ENCODE data around the gene SESTD1.

SESTD1 gene, protein sequence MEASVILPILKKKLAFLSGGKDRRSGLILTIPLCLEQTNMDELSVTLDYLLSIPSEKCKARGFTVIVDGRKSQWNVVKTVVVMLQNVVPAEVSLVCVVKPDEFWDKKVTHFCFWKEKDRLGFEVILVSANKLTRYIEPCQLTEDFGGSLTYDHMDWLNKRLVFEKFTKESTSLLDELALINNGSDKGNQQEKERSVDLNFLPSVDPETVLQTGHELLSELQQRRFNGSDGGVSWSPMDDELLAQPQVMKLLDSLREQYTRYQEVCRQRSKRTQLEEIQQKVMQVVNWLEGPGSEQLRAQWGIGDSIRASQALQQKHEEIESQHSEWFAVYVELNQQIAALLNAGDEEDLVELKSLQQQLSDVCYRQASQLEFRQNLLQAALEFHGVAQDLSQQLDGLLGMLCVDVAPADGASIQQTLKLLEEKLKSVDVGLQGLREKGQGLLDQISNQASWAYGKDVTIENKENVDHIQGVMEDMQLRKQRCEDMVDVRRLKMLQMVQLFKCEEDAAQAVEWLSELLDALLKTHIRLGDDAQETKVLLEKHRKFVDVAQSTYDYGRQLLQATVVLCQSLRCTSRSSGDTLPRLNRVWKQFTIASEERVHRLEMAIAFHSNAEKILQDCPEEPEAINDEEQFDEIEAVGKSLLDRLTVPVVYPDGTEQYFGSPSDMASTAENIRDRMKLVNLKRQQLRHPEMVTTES

DNA sequence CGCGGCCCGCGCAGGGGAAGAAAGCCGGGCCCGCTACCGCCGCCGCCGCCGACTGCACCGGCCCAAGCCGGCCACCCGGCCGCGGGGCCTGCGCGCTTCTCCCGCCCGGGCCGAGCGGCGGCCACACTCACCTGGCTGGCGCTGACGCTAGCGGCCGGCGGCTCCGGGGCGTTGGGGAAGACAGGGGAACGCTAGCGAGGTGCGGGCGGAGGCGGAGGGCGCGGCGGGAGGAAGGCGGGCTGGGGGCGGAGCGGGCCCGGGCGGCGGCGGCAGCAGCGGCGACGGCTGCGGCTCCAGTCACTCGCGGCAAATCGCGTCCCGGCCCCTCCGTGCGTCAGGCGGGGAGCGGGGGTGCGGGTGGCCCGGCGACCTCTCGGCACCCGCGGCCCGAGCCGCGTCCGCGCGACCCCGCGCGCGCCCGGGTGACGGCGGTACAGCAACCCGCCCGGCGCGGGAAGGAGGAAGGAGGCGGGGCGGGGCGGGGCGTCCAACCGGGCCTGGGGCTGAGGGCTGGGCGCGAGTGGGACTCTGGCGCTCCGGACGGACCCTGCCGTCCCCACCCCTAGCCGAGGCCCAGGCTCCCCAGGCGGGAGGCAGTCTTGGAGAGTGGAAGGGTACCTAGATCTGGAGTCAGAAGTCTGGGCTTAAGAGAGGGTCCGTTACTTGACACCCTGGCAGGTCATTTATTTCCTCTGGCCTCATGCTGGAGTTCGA lies at the start of gene SESTD1:
Gene SESTD1 (minus strand): TSS at position 465 of the 714 bp plus-strand sequence. CDS start 72,991 bp downstream, outside the sequence.
- DNase-seq = peak; percentile 43

GRCh38 chr2:179313057-179313456 lies 48.4 kb upstream of the SESTD1 start:
- no peak for DNase-seq

DNA sequence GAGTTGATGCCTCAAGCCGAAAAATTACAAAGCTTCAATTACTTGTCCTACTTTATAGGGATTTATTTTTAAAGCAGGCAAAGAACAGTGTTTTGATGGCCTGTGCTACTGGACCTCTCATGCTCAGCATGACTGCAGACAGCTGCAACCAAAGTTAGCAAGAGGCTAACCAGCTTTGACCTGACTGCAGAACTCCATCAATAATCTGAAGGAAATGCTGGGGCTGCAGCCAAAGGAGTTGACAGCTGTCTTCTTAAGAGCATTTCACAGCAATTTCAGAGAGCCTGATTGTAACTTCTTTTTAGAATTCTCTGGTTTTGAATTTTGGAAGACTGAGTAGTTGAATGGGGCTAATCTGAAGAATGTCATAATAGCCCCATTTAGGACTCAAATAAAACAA lies 46.5 kb upstream of the SESTD1 start:
- no peak for DNase-seq

GRCh38 chr2:179307616-179308371 lies 43.2 kb upstream of the SESTD1 start:
- DNase-seq = no peak

DNA sequence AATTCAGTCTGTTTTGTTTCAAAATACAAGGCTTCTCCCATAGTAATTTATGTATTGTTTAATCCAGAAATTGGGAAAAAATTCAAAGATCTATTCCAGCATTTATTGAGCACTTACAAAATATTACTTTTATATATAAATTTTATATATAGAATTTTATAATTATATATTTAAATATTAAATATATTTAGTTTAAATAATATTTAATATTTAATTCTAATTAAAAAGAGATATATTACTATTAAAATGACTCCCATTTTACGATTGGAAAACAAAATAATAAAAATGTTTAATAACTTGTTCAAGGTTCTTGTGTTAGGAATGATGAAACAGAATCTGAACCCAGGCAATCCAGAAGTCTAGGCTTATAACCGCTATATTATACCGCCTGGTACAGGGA lies 40.5 kb upstream of the SESTD1 start:
- no peak for DNase-seq

DNA sequence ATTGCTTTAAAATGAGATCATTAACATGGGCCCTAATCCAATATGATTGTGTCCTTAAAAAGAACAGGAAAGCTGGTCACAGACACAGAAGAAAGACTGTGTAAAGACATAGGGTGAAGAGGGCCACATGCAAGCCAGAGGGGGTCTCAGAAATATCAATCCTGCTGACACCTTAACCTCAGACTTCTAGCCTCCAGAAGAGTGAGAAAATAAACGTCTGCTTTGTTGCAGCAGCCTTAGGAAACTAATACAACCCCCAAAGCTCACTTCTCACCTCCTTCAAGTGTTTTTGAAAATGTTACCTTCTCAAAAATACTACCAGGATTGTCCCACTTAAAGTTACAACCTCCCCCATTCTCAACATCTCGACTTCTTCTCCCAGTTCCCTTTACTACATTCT lies 39.8 kb upstream of the SESTD1 start:
- DNase-seq = no peak

DNA sequence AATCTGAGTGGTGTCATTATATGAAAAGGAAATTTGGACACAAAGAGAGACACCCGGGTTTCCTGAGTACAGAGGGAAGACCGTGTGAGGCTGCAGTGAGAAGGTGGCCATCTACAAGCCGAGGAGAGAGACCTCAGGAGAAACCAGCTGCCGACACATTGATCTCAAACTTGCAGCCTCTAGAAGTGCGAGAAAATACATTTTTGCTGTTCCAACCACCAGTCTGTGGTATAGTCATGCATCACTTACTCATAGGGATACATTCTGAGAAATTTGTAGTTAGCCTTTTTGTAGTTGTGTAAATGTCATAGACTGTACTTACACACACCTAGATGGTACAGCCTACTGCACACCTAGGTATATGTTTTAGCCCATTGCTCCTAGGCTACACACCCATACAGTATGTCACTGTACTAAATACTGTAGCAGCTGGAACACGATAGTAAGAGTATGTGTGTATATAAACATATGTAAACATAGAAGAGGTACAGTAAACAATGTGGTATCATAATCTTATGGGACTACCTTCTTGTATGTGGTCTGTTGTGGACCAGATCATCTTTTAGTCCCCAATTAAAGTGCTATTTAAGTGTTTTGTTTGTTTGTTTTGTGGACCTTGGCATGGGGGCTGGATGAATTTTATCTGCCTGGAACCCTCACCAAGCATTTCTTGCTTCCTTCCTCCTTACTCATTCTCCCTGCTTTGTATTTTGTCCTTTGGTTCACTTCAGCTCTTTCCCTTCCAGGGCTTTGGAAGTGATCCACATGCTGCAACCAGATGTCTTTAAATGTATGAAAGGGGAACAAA lies 38.3 kb upstream of the SESTD1 start:
- DNase-seq = no peak

- DNase-seq = no peak
These were observed 37.5 kb upstream of the SESTD1 start for GRCh38 chr2:179302149-179302548.

GRCh38 chr2:179298666-179299065 lies 34.0 kb upstream of the SESTD1 start:
- no peak for DNase-seq

DNA sequence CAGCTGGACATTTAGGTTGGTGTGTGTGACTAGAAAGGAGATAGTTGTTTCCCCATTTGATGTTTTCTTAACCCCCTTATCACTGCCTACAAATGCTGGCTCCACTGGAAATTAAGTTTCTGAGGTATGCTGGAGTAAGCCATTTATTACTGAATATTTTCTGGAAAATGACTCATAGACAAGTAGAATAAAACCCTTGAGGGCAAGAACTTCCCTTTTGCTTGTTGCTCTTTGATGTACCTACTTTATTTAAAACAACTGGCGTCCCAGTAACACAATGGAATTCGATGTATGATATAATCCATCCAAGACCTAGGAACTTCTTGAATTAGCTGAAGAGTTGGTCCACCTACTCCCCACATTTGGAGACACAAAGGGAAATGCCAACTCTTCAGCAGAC lies 33.3 kb upstream of the SESTD1 start:
- no peak for DNase-seq

DNA sequence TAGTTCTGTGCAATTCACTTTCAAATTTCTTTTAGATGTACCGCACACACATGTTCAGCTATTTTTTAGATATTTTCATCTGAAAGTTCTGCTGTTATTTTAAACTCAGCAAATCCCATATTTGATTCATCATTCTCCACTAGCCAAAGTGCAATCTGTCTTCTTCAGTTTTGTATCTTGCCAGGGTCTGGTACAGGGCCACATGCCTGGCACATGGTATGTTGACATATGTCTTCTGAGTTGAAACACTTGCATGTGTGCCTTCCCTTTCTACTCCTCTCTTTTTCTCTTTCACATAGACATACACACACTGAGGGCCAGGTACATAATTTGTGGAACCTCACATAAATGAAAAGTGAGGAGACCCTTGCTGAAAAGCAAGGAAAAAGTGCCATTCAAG lies 25.7 kb upstream of the SESTD1 start:
- no peak for DNase-seq

DNA sequence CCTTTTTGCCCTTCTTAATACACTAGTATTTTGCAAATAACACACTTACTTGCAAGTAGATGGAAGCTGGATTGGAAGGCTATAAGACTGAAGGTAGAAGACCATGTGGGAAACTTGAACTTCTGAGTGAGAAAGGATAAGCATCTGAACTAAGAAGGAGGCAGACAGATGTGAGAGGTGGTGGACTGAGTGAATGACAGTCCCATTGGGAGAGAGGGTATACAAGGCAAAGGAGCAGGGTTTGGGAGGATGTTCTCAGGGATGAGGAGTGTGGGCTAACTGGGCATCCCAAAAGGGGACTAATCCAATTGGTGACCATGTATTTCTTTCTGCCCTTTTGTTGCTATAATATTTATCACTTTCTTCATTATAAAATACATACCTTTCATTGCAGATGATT lies 20.4 kb upstream of the SESTD1 start:
- no peak for DNase-seq

DNA sequence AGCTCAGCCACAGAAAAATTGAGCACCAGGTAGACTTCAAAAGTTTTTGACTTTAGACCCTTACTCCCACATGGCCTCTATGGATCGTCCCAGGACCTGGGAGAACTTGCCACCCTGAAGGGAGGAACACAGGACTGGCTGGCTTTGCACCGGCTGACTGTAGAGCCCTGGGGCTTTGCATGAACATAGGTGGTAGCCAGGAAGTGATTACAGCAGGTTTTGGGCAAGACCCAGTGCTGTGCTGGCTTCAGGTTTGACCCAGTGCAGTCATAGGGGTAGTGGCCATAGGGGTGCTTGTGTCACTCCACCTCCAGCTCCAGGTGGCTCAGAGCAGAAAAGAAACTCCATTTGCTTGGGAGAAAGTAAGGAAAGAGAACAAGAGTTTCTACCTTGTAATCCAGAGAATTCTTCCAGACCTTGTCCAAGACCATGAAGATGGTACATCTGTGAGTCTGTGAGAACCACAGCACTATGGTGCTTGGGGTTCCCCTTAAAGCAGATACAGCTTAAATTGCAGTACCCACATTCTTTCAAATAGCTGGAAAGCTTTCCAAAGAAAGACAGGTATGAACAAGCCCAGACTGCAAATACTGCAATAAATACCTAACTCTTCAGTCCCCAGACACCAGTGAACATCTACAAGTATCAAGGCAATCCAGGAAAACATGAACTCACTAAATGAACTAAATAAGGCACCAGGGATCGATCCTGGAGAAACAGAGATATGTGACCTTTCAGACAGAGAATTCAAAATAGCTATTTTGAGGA lies 13.0 kb upstream of the SESTD1 start:
- no peak for DNase-seq

DNA sequence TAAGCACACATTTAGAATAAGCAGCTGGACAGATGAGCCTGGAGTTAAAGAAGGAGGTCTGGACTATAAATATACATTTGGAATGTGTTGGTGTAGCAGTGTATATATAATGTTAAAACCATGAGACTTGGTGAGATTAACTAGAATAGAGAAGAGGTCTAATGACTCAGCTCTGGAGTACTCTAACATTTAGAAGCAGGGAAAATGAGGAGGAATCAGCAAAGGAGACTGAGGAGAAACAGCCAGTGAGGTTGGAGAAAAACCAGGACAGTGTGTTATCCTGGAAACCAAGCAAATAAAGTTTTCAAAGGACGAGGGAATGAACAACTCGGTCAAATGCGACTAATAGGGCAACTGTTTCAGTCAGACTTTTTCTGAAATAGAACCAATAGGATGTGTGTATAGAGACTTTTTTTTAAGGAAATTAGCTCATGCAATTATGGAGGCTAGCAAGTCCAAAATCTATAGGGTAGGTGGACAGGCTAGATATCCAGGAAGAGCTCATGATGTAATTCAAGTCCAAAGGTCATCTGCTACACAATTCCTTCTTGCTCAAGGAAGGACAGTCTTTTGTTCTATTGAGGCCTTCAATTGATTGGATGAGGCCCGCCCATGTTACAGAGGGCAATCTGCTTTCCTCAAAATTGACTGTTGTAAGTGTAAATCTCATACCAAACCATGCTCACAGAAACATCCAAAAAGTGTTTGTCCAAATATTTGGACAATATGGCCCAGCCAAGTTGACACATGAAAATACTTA lies 10.8 kb upstream of the SESTD1 start:
- DNase-seq = no peak

DNA sequence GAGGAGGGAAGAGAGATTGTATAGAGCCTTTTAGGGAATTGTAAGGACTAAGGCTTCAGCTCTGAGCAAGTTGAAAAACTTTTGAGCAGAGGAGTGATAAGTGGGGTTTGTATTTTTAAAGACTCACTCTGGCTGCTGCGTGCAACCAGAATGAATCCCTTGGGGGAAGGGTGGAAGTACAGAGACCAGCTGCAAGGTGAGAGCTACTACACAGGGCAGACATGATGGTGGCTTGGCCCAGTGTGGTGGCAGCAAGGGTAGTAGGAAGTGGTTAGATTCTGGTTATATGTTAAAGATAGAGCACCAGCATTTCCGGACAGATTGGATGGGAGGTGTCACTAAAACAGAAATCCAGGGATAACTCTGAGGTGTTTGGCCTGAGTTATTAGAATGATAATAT lies 10.1 kb upstream of the SESTD1 start:
- DNase-seq = no peak

DNA sequence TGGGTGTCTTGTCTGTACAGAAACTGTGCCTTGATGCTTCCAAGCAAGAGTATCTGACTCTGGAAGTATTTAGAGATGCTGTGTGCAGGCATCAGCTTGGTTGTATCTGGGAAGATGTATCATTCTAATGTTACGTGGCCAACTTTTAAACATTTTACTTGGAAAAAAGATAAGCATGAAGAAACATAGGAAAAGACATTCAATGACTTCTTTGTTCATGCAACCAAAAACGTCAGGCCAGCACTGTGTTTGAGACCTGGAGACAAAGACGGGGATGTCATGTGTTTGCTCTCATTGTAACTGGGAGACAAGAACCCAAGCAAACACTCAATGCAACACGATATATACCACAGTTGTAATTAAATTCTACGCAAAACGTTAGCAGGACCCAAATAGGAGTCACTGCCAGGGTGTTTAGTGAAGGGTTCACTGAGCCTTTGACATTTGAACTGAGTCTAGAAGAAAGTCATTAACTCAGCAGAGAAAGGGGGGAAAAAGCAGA lies 8.9 kb upstream of the SESTD1 start:
- no peak for DNase-seq

GRCh38 chr2:179272406-179273192 lies 8.0 kb upstream of the SESTD1 start:
- DNase-seq = no peak

- no peak for DNase-seq
These were observed 6.1 kb upstream of the SESTD1 start for GRCh38 chr2:179270689-179271088.

DNA sequence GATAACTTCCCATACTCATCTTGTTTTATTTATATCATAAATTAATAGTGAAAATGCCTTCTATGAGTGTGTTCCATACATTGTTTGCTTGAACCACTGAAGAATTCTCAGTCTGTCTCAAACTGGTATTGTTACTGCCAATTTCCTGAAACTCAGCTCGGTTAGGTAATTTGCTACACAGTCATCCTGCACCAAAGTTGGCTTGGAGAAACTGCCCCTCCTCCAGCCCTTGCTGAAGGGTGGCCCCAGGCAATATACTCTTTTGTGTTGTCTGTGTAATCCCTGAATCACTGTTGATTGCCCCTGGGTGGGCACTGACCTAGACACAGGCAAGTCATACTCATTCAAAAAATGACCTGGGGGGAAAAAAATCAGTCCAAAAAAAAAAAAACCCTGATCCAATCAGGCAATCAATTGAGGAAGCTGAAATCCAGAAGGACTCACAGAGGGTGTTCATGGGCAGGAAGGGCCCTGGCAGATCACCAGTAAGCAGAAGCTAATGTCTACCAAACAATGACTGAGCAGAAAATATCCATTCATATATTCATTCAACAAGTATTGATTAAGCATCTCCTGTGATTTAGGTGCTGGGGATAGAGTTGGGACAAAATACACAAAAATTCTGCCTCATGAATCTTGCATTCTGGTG lies 3.8 kb upstream of the SESTD1 start:
- DNase-seq = no peak

Data from NCI-H526 treated with DMSO at 0.1 percent for 48 hours (cell line).